Testis (tissue), 3 donors: ENCODE data around the gene METTL13. TPM values are rescaled to one million over a fixed set of nuclear protein-coding genes. Genes with fewer than 3 reads are reported as not detected.
"Not testable (repeated sequence)": the region's sequence is repeated elsewhere in the genome, so short reads cannot be mapped to it uniquely, and the experiment has no call there.

ENCODE experiments used
- DNase-seq: peaks from one replicate; pipeline ENCODE4 v3.0.0-alpha.2; 2019
- H3K27ac ChIP-seq, 2 donors: fragments of 200-600 bp; sonication (generic); one replicate each; pipeline ENCODE4 v1.5.1; 2019
- H3K27me3 ChIP-seq: fragments of 200-600 bp; sonication (generic); one replicate; pipeline ENCODE4 v1.5.1; 2019
- H3K36me3 ChIP-seq: fragments of 200-600 bp; sonication (generic); one replicate; pipeline ENCODE4 v1.5.1; 2017; ENCODE audit warnings: low read depth; ENCODE audit errors: missing control alignments
- H3K4me1 ChIP-seq: fragments of 200-600 bp; sonication (generic); one replicate; pipeline ENCODE4 v1.5.1; 2019
- H3K4me3 ChIP-seq, 2 donors: fragments of 200-600 bp; sonication (generic); one replicate each; pipeline ENCODE4 v1.5.1; 2017 to 2019
- H3K9me3 ChIP-seq: fragments of 200-600 bp; sonication (generic); one replicate; pipeline ENCODE4 v1.5.1; 2017
- POLR2A ChIP-seq: fragments of 450-650 bp; IDR thresholded peaks from one replicate; pipeline ENCODE4 v1.6.1; 2017; ENCODE audit warnings: antibody characterized with exemption, mild to moderate bottlenecking, moderate library complexity
- WGBS, 2 donors: methylation state at CpG; one replicate each; pipeline ENCODE4 v1.1.5; 2018; 5-methylcytosine and 5-hydroxymethylcytosine counted together
- intact Hi-C: fragments of 100-400 bp; cut with DNase I; formaldehyde crosslinking; loops from one replicate; pipeline ENCODE4 v1.15.1; 2023; ENCODE audit warnings: low total_unique reads
- polyA plus RNA-seq: library from polyadenylated mRNA; stranded (reverse); fragments of 350-450 nt; fragmentation: Illumina TruSeq; extraction: RNeasy Lipid Tissue Mini Kit (QIAGEN cat#74804); gene quantifications from one replicate; pipeline ENCODE4 v1.2.3, GENCODE V29; 2014; ENCODE audit warnings: low read depth, low replicate concordance; ENCODE audit not compliant: insufficient read depth
- total RNA-seq, 2 donors: library from RNA; depleted of rRNA; stranded (reverse); fragments of >200 nt; gene quantifications; one replicate each; pipeline ENCODE4 v1.2.3, GENCODE V29; 2016
- TF ChIP-seq, protein P1 (sequence below), 3 experiments: fragments of 450-650 bp in 2 of 3; fragments of 200-600 bp in 1 of 3; sonication (generic) in 1 of 3; IDR thresholded peaks; one replicate each; pipeline ENCODE4 v1.5.1; 2016 to 2019; ENCODE audit warnings: antibody characterized with exemption in 3 of 3, mild to moderate bottlenecking in 2 of 3, moderate library complexity in 1 of 3

Gene METTL13
- total and polyA plus RNA-seq, 3 donors from 2014 or later: 47.2 to 50.3 (median 47.5) TPM

DNA sequence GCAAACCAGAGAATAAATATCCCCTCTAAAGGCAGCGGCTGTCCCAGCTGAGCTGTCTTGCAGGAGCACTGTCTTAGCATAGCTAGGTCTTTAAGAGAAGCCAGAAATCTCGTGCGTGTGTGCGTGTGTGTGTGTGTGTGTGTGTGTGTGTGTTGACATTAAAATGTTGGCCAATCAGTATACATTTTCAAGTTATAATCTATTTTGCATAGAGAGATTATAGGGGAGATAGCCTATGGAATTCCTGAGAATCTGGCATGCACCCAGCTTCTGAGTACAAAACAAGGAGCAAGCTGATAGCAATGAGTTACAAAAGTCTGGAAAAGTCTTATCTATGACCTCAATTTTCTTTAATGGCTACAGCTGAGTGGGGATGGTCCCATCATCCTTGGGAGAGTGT lies 17.7 kb downstream of the METTL13 start:
- Histone ChIP-seq H3K36me3 (no peaks in the 10 kb centered on the region), H3K27me3 (no peaks in the 10 kb centered on the region), H3K4me1 (peaks cover 30% of the 10 kb centered on the region), H3K4me3 (no peak overlapping the region), H3K9me3 (no peaks in the 10 kb centered on the region), H3K27ac (peak overlapping the region; percentile 48 to 60)
- TF ChIP-seq, protein P1, sequence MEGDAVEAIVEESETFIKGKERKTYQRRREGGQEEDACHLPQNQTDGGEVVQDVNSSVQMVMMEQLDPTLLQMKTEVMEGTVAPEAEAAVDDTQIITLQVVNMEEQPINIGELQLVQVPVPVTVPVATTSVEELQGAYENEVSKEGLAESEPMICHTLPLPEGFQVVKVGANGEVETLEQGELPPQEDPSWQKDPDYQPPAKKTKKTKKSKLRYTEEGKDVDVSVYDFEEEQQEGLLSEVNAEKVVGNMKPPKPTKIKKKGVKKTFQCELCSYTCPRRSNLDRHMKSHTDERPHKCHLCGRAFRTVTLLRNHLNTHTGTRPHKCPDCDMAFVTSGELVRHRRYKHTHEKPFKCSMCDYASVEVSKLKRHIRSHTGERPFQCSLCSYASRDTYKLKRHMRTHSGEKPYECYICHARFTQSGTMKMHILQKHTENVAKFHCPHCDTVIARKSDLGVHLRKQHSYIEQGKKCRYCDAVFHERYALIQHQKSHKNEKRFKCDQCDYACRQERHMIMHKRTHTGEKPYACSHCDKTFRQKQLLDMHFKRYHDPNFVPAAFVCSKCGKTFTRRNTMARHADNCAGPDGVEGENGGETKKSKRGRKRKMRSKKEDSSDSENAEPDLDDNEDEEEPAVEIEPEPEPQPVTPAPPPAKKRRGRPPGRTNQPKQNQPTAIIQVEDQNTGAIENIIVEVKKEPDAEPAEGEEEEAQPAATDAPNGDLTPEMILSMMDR (IDR thresholded peaks at IDR 0.05): no peak
- no peak for TF ChIP-seq POLR2A
- intact Hi-C loops: no loop called here
- WGBS, 2 donors: 19 to 31% methylated on average over 4 of the region's 4 CpGs
- peak; percentile 81 for DNase-seq

GRCh38 chr1:171799698-171800097 lies 18.2 kb downstream of the METTL13 start:
- not testable (repeated sequence) for H3K9me3 ChIP-seq, H3K4me3 ChIP-seq, DNase-seq, H3K36me3 ChIP-seq, H3K27me3 ChIP-seq
- WGBS, 2 donors: 92 to 97% methylated on average over 2 of the region's 2 CpGs
- peak overlapping the region; percentile 48 to 79 for H3K27ac ChIP-seq
- peaks cover 26% of the 10 kb centered on the region for H3K4me1 ChIP-seq
- intact Hi-C loops: loop anchor here (5.0 kb wide), 1 partner anchor 183 kb away; no protein-coding TSS in a partner anchor

DNA sequence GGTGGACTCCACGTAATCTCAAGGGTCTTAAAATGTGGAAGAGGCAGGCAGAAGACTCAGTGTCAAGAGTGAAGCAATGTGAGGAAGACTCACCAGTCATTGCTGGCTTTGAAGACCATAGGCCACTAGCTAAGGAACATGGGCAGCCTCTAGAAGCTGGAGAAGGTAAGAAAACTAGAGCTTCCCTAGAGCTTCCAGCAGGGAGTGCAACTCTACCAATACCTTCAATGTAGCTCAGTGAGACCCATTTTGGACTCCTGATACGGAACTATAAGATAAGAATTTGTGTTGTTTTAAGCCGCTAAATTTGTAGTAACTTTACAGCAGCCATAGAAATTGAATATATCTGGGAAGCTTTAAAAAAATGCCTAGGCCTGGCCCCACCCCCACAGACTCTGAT lies 18.9 kb downstream of the METTL13 start:
- H3K9me3 ChIP-seq: no peaks in the 10 kb centered on the region
- DNase-seq: no peak
- H3K4me1 ChIP-seq: peaks cover 26% of the 10 kb centered on the region
- no peak overlapping the region for H3K4me3 ChIP-seq
- 65 to 79% methylated on average over 3 of the region's 3 CpGs for WGBS, 2 donors
- H3K36me3 ChIP-seq: no peaks in the 10 kb centered on the region
- TF ChIP-seq POLR2A: no peak
- TF ChIP-seq, protein P1 (IDR thresholded peaks at IDR 0.05): no peak
- no peaks in the 10 kb centered on the region for H3K27me3 ChIP-seq
- intact Hi-C loops: loop anchor here (5.0 kb wide), 1 partner anchor 182 kb away; no protein-coding TSS in a partner anchor
- H3K27ac ChIP-seq: peak overlapping the region; percentile 48 to 79

- WGBS, 2 donors: 80 to 83% methylated on average over 3 of the region's 3 CpGs
- H3K4me1 ChIP-seq: peaks cover 26% of the 10 kb centered on the region
- H3K9me3 ChIP-seq: no peaks in the 10 kb centered on the region
- intact Hi-C loops: loop anchor here (5.0 kb wide), 1 partner anchor 181 kb away; no protein-coding TSS in a partner anchor
- H3K27ac ChIP-seq: peak overlapping the region in 1 of 2 donors; percentile 33
- no peak overlapping the region for H3K4me3 ChIP-seq
- TF ChIP-seq, protein P1 (IDR thresholded peaks at IDR 0.05): no peak
- no peak for TF ChIP-seq POLR2A
- no peaks in the 10 kb centered on the region for H3K27me3 ChIP-seq
- no peak for DNase-seq
- no peaks in the 10 kb centered on the region for H3K36me3 ChIP-seq
Observed at GRCh38 chr1:171800851-171801250, 19.4 kb downstream of the METTL13 start.

- H3K36me3 ChIP-seq: no peaks in the 10 kb centered on the region
- TF ChIP-seq POLR2A: no peak
- TF ChIP-seq, protein P1 (IDR thresholded peaks at IDR 0.05): peak; percentile 4 to 76 (median 70)
- H3K4me3 ChIP-seq: no peak overlapping the region
- no peak overlapping the region for H3K27ac ChIP-seq
- intact Hi-C loops: loop anchor here (5.0 kb wide), 1 partner anchor 181 kb away; no protein-coding TSS in a partner anchor
- WGBS, 2 donors: 19 to 20% methylated on average over 2 of the region's 2 CpGs
- peaks cover 26% of the 10 kb centered on the region for H3K4me1 ChIP-seq
- no peaks in the 10 kb centered on the region for H3K27me3 ChIP-seq
- DNase-seq: no peak
- H3K9me3 ChIP-seq: no peaks in the 10 kb centered on the region
Observed at GRCh38 chr1:171801487-171801891, 20.0 kb downstream of the METTL13 start.
